ENCODE measurements around the gene TTLL10. TPM values are rescaled to one million over a fixed set of nuclear protein-coding genes. Genes with fewer than 3 reads are reported as not detected.

TTLL10 gene
- total RNA-seq, 4 donors from 2014 or later = not detected

DNA sequence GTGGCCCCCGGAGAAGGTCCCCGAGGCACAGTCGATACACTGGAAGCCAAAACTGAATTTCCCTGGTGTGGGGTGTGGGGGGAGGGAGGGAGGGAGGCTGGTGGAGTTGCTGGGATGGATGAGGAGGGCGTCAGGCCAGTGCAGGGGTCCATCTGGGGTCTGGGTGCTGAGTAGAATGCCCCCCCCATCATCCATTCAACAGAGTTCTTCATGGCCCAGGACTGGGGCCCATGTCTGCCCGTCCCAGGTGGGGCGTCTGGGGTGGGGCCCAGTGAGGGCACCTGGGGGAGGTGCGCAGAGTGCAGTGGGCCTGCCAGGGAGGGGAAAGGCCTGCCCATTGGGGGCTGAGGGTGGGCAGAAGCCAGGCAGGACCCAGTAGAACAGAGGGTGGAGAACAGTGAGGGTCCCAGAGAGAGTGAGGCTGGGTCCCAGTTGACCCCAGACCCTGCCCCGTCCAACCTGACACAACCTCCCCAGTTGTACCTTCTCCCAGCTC is 30.8 kb downstream of the TTLL10 start:
- TF ChIP-seq, protein P1, sequence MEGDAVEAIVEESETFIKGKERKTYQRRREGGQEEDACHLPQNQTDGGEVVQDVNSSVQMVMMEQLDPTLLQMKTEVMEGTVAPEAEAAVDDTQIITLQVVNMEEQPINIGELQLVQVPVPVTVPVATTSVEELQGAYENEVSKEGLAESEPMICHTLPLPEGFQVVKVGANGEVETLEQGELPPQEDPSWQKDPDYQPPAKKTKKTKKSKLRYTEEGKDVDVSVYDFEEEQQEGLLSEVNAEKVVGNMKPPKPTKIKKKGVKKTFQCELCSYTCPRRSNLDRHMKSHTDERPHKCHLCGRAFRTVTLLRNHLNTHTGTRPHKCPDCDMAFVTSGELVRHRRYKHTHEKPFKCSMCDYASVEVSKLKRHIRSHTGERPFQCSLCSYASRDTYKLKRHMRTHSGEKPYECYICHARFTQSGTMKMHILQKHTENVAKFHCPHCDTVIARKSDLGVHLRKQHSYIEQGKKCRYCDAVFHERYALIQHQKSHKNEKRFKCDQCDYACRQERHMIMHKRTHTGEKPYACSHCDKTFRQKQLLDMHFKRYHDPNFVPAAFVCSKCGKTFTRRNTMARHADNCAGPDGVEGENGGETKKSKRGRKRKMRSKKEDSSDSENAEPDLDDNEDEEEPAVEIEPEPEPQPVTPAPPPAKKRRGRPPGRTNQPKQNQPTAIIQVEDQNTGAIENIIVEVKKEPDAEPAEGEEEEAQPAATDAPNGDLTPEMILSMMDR (IDR thresholded peaks at IDR 0.05) = no peak
- no peak for TF ChIP-seq POLR2A (IDR thresholded peaks at IDR 0.05)
- intact Hi-C loops (cut with DNase I; ENCODE audit: low total_unique reads) = no loop called here
- DNase-seq (ENCODE audit: low spot score in 2 of 2) = no peak
- WGBS, 2 donors = 84 to 96% methylated on average over 7 to 8 of the region's 8 CpGs
- H3K4me3 ChIP-seq (ENCODE audit: low read depth, poor library complexity, severe bottlenecking) = no peak overlapping the region

DNA sequence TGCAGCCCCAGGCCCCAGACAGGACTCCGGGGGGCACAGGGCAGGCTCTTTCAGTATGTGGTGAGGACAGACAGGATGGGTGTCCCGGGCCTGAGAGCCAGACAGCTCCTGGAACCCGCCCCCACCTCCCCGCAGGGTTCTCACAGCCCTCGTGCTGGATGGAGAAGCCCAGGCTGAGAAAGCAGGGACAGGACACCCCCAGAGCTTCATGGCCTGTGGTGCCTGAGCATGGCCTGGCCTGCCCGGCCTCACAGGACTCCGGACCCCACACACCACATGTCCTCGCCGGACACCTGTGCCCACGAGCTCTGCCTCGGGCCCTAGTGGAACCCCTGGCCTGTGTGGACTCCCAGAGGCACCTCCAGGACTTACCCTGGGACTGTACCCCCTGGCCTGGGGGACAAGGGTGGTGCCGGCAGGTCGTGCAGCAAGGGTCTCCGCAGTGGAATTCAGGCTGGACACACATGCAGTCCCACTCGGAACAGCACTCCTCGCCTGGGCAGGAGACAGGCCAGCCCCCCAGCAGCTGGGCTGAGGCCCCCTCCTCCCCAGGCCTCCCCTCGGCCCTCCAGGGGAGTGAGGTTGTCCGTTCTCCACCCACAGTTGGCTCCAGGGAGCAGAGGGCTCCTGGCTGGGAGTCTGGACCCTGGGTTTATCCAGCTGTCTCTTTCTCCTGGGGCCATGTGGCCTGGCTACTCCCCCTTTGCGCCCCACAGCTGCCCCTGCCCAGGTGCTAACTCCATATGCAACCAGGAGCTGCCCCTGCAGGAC is 31.5 kb downstream of the TTLL10 start:
- 68 to 82% methylated on average over 6 to 16 of the region's 19 CpGs for WGBS, 2 donors
- no peak overlapping the region for H3K4me3 ChIP-seq (ENCODE audit: low read depth, poor library complexity, severe bottlenecking)
- TF ChIP-seq, protein P1 (IDR thresholded peaks at IDR 0.05) = no peak
- TF ChIP-seq POLR2A (IDR thresholded peaks at IDR 0.05) = no peak
- intact Hi-C loops (cut with DNase I; ENCODE audit: low total_unique reads) = no loop called here
- no peak for DNase-seq (ENCODE audit: low spot score in 2 of 2)

DNA sequence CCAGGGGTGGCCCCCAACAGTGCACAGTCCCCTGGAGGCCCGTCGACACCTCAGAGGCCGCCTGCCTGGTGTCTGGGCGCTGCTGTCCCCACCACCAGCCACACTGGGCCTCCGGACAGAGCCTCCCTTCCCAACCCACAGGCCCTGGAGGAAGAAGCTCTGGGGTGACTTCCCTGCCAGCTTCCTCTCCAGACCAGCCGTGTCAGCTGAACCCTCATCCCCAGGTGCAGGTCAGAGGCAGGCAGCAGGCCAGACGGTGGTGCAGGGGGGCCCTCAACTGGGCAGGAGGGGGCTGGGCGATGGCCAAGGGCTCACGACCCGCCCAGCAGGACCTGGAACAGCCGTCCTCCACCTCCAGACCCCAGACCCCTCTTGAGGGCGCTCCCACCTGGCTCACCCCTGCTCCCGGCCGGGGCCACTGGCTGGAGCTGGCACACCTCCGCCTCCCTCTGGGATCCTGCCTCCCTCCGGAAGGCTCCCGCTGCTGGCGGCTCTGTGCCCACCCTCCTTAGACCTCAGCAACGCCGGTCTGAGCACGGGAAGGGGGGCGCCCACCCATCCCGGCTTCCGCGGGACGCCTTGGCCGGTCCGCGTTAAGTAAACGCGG is 32.2 kb downstream of the TTLL10 start:
- no peak overlapping the region for H3K4me3 ChIP-seq (ENCODE audit: low read depth, poor library complexity, severe bottlenecking)
- no peak for DNase-seq (ENCODE audit: low spot score in 2 of 2)
- 10 to 22% methylated on average over 6 to 21 of the region's 31 CpGs for WGBS, 2 donors
- TF ChIP-seq POLR2A (IDR thresholded peaks at IDR 0.05) = no peak
- TF ChIP-seq, protein P1 (IDR thresholded peaks at IDR 0.05) = no peak
- intact Hi-C loops (cut with DNase I; ENCODE audit: low total_unique reads) = no loop called here

DNA sequence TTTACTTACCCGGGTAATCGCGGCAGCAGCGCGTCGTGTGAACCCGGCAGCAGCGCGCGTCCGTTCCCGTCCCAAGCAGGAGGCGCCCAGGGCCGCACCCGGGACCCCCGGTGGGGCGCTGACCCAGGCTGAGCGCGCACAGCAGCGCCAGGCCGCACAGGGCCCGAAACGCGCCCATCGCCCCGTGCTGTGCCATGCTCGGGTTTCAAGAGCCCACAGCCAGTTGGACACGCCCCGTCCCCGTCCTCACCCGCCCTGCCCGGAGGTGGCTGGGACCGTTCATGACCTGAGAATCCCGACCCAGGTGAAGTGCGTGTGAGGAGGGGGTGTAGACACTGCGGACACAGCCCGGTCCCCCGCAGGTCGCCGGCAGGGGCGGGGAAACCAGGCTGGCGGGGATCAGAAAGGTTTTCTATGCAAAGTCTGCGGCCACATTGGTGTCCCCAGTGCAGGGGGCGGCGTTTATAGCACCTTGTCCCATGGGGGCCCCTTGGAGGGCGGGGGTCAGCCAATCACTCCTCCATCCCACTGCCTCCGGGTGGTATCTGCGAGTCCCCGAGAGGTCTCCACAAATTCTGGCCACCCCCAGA is 32.8 kb downstream of the TTLL10 start, which contains the start of gene TNFRSF18:
TSS of gene TNFRSF18 (minus strand) at position 217 of the 590 bp plus-strand sequence. CDS start at position 196, 21 bp downstream.
- no peak for DNase-seq (ENCODE audit: low spot score in 2 of 2)
- TF ChIP-seq, protein P1 (IDR thresholded peaks at IDR 0.05) = no peak
- 0 to 3% methylated on average over 5 to 25 of the region's 49 CpGs for WGBS, 2 donors
- H3K4me3 ChIP-seq (ENCODE audit: low read depth, poor library complexity, severe bottlenecking) = no peak within 1 kb of the TSS
- intact Hi-C loops (cut with DNase I; ENCODE audit: low total_unique reads) = no loop called here

DNA sequence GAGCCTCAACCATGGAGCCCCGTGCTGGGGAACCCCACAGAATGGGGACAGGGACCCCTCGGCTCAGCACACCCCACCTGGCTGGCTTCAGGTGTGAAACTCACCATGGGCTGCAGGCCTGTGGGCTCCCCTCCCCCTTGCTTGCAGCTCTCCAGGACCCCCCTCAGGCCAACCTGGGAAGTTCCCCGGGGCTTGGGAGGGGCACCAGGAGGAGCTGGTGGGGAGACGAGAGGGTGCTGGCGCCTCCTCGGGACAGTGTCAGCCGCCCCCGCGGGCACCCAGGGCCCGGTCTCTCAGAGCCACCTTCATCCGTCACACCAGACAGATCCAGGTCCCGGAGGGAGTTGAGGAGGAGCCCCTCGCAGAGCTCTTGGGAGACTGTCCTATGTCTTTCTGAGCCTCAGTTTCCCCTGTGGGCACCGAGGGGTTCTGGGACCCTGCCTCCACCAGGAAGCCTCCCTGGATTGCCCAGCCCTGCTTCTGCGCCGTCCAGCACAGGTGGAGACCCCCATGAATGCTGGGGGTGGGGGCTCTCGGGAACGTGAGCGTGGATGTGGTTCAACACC is 33.4 kb downstream of the TTLL10 start:
- no peak overlapping the region for H3K4me3 ChIP-seq (ENCODE audit: low read depth, poor library complexity, severe bottlenecking)
- DNase-seq (ENCODE audit: low spot score in 2 of 2) = no peak
- TF ChIP-seq, protein P1 (IDR thresholded peaks at IDR 0.05) = no peak
- TF ChIP-seq POLR2A (IDR thresholded peaks at IDR 0.05) = no peak
- intact Hi-C loops (cut with DNase I; ENCODE audit: low total_unique reads) = no loop called here
- WGBS, 2 donors = 10 to 57% methylated on average over 4 of the region's 19 CpGs
